K562 (cell line): ENCODE results near the gene SLC35A2. TPM values are rescaled to one million over a fixed set of nuclear protein-coding genes. Genes with fewer than 3 reads are reported as not detected.

Experiments
- ATF4 ChIP-seq: fragments of 450-650 bp; formaldehyde crosslinking; IDR thresholded peaks from 2 replicates; pipeline ENCODE4 v1.4.0; 2022; ENCODE audit warnings: mild to moderate bottlenecking, moderate library complexity
- BDP1 ChIP-seq: IDR thresholded peaks from 3 replicates; pipeline ENCODE4 v1.6.1; 2011; ENCODE audit not compliant: insufficient read length, insufficient read depth
- ETS1 ChIP-seq: conservative IDR thresholded peaks from 2 replicates; pipeline ENCODE4 v1.6.1; 2011; ENCODE audit warnings: low read depth, mild to moderate bottlenecking, low read length; ENCODE audit not compliant: control insufficient read depth
- FOXA3 ChIP-seq, 2 experiments: fragments of 450-650 bp in 1 of 2; sonication (generic) in 1 of 2; formaldehyde crosslinking; IDR thresholded peaks in 1 of 2; conservative IDR thresholded peaks in 1 of 2; 2 replicates each; pipeline versions ENCODE4 v1.4.0 to v1.8.0; 2020 to 2022; ENCODE audit warnings: mild to moderate bottlenecking in 2 of 2, missing genetic modification reagents in 1 of 2
- MGA ChIP-seq: fragments of 450-650 bp; IDR thresholded peaks from 2 replicates; pipeline ENCODE4 v1.6.1; 2016; ENCODE audit warnings: mild to moderate bottlenecking, moderate library complexity
- NR3C1 ChIP-seq: sonication (generic); formaldehyde crosslinking; IDR thresholded peaks from 2 replicates; pipeline ENCODE4 v1.8.1; 2022; ENCODE audit warnings: missing genetic modification reagents
- PHF8 ChIP-seq: fragments of 200-600 bp; sonication (generic); IDR thresholded peaks from 2 replicates; pipeline ENCODE4 v1.6.1; 2012; ENCODE audit warnings: mixed run types, mild to moderate bottlenecking, inconsistent platforms, low read length, moderate library complexity, borderline replicate concordance
- STAG1 ChIP-seq: sonication (generic); formaldehyde crosslinking; IDR thresholded peaks from 2 replicates; pipeline ENCODE4 v1.5.0; 2020; ENCODE audit warnings: missing genetic modification reagents, borderline replicate concordance
- YY1 ChIP-seq, 3 experiments: IDR thresholded peaks; 2 replicates each; pipeline ENCODE4 v1.6.1; 2011; ENCODE audit warnings: low read length in 2 of 3, mild to moderate bottlenecking in 2 of 3, moderate library complexity in 2 of 3, borderline replicate concordance in 1 of 3, control low read depth in 1 of 3, low read depth in 1 of 3; ENCODE audit not compliant: insufficient read depth in 3 of 3, insufficient replicate concordance in 2 of 3, control insufficient read depth in 1 of 3, insufficient read length in 1 of 3; ENCODE audit errors: extremely low read depth in 1 of 3
- ZNF184 ChIP-seq: sonication (generic); formaldehyde crosslinking; IDR thresholded peaks from 2 replicates; pipeline ENCODE4 v1.5.0; 2020; ENCODE audit warnings: missing genetic modification reagents
- polyA plus RNA-seq, 8 experiments: library from polyadenylated mRNA; depleted of rRNA in 4 of 8; stranded (reverse) in 5 of 8; unstranded in 3 of 8; fragments of >200 nt; fragmentation: Nextera tagmentation in 2 of 8; fragmentation: Illumina TruSeq in 1 of 8; extraction: Ambion mirVana in 2 of 8; extraction: Trizol in 1 of 8; gene quantifications; 2 replicates each; pipeline versions ENCODE4 v1.2.1 to v1.2.3, GENCODE V29; 2011 to 2014; ENCODE audit warnings: inconsistent platforms in 1 of 8, missing spikeins in 1 of 8
- total RNA-seq, 7 experiments: library from RNA; depleted of rRNA in 6 of 7; stranded (reverse); fragments of >200 nt in 6 of 7; fragmentation: Illumina TruSeq in 2 of 7; extraction: Trizol in 2 of 7; gene quantifications; 2 replicates each; pipeline versions ENCODE4 v1.2.1 to v1.2.3, GENCODE V29; 2011 to 2021; ENCODE audit warnings: low replicate concordance in 1 of 7

The SLC35A2 gene
- total and polyA plus RNA-seq, 9 of the 15 experiments (the other 6 are each of a cell fraction or from before 2014, with no cell fraction given), result 3.3 to 38.9 (median 20.0) TPM

- TF ChIP-seq MGA (no peak), ATF4 (CRISPR knock-in tag) (no peak), FOXA3 (CRISPR knock-in tag; conservative IDR thresholded peaks at IDR 0.05 in 1 of 2, IDR thresholded peaks at IDR 0.05 in 1 of 2) (no peak), NR3C1 (CRISPR knock-in tag) (no peak), STAG1 (CRISPR knock-in tag) (no peak), PHF8 (peak; percentile 16; the same call in 1 of the 2 replicates), YY1 (IDR thresholded peaks at IDR 0.05; ENCODE audit: borderline replicate concordance in 1 of 3, control insufficient read depth in 1 of 3, extremely low read depth in 1 of 3, insufficient read depth in 3 of 3, insufficient read length in 1 of 3, insufficient replicate concordance in 2 of 3, low read depth in 1 of 3, low read length in 2 of 3) (peak in 1 of 3 experiments; percentile 60), BDP1 (no peak), ZNF184 (CRISPR knock-in tag) (no peak), ETS1 (no peak)
These were observed 47.2 kb upstream of the SLC35A2 start (continued) for GRCh38 chrX:48958635-48959094.
